ENCODE data around the gene CCL5.

GRCh38 chr17:35865412-35866340, 14.5 kb downstream of the CCL5 start:
- no peak for TF ChIP-seq EZH2phosphoT487 (IDR thresholded peaks at IDR 0.05; ENCODE audit: insufficient read depth, low read depth)
- TF ChIP-seq EZH2 (IDR thresholded peaks at IDR 0.05; ENCODE audit: insufficient read depth, poor library complexity, severe bottlenecking): no peak

Data from GM23248 (cell line).